NCI-H526 treated with DMSO at 0.1 percent for 48 hours (cell line): ENCODE data around the gene ANKS3.
A peak's percentile ranks its signal among the peaks of the same experiment; 100 is the strongest.

Experiments used
- DNase-seq: peaks from one replicate; lab custom pipeline; 2025; lab: John Stamatoyannopoulos, UW

Gene ANKS3

GRCh38 chr16:4696172-4696904 is 37.7 kb downstream of the ANKS3 start:
- DNase-seq = no peak

GRCh38 chr16:4695473-4696171 is 38.4 kb downstream of the ANKS3 start:
- no peak for DNase-seq

- no peak for DNase-seq
Measured at GRCh38 chr16:4694642-4695451, 39.2 kb downstream of the ANKS3 start.

GRCh38 chr16:4693956-4694641 is 40.0 kb downstream of the ANKS3 start:
- no peak for DNase-seq

- peak; percentile 74 for DNase-seq
Measured at GRCh38 chr16:4693296-4693955, 40.6 kb downstream of the ANKS3 start, which contains the start of gene NUDT16L1. Gene NUDT16L1 (plus strand): TSS chr16:4693562. CDS start chr16:4693727, 165 bp downstream.

- no peak for DNase-seq
Measured at GRCh38 chr16:4692460-4693295, 41.4 kb downstream of the ANKS3 start.

- no peak for DNase-seq
Measured at GRCh38 chr16:4691666-4692412, 42.2 kb downstream of the ANKS3 start.

- DNase-seq = no peak
Measured at GRCh38 chr16:4690946-4691665, 43.0 kb downstream of the ANKS3 start.

- DNase-seq = no peak
Measured at GRCh38 chr16:4689864-4690704, 44.0 kb downstream of the ANKS3 start.

GRCh38 chr16:4689091-4689671 is 44.9 kb downstream of the ANKS3 start:
- no peak for DNase-seq

- DNase-seq = no peak
Measured at GRCh38 chr16:4688674-4689045, 45.4 kb downstream of the ANKS3 start.

- DNase-seq = no peak
Measured at GRCh38 chr16:4687946-4688673, 46.0 kb downstream of the ANKS3 start.

- DNase-seq = no peak
Measured at GRCh38 chr16:4687416-4687815, 46.7 kb downstream of the ANKS3 start.

- no peak for DNase-seq
Measured at GRCh38 chr16:4686497-4687210, 47.4 kb downstream of the ANKS3 start.

- no peak for DNase-seq
Measured at GRCh38 chr16:4685776-4686496, 48.1 kb downstream of the ANKS3 start.

GRCh38 chr16:4685292-4685691 is 48.8 kb downstream of the ANKS3 start:
- DNase-seq = no peak
